HG02642 (cell line): ENCODE data around the gene SYMPK.
A peak's percentile ranks its signal among the peaks of the same experiment; 100 is the strongest.
"Not testable (repeated sequence)": the region's sequence is repeated elsewhere in the genome, so short reads cannot be mapped to it uniquely, and the experiment has no call there.

Experiments used
- ATAC-seq: cut with Tn5 transposase; IDR thresholded peaks from one replicate; pipeline ENCODE4 v1.9.1; 2021; ENCODE audit warnings: mild to moderate bottlenecking; ENCODE audit not compliant: unreplicated experiment, poor library complexity

The SYMPK gene

GRCh38 chr19:45872095-45872919, 9.4 kb upstream of the SYMPK start:
- no peak for ATAC-seq

DNA sequence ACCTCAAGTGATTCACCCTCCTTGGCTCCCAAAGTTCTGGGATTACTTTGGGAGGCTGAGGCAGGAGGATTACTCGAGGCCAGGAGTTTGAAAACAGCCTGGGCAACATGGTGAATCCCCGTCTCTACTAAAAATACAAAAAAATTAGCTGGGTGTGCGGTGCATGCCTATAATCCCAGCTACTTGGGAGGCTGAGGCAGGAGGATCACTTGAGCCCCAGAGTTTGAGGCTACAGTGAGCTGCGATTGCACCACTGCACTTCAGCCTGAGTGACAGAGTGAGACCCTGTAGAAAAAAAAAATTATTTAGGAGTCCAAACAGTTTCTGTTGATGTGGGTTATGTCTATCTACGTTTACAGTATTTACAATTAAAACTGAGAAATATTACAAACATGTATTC, 7.9 kb upstream of the SYMPK start:
- ATAC-seq: no peak

- not testable (repeated sequence) for ATAC-seq
Measured at GRCh38 chr19:45867241-45867640, 4.3 kb upstream of the SYMPK start.

GRCh38 chr19:45866400-45867176, 3.6 kb upstream of the SYMPK start:
- no peak for ATAC-seq

DNA sequence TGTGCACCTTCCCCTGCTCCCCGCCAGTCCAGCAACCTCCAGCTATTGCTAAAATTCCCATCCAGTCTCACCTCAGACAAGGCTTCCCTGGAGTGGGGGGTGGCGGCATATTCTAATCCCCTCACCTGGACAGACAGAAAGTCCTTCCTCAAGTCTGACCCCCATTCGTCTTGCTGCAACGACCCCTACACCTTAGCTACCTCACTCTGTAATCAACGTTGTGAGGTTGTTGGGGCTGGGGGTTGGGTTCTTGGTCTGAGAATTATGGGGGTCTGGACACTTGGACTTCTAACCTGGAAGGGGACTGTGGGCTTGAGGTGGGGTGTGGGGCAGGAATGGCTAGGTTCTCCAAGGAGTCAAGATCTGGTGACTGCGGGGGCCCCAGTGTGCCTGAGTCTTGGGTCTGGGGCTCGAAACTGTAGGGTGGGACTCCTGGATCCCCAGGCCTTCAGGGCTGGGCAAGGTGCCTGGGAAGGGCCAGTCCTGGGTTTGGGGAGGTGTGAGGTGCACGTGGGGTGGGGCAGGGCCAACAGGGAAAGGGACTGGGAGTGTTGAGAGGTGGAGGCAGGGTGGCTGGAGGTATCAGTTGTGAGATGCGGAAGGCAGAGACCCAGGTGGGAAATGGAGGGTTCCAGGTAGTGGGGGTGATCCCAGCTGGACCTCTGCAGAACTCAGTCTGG, 2.5 kb upstream of the SYMPK start:
- no peak for ATAC-seq

DNA sequence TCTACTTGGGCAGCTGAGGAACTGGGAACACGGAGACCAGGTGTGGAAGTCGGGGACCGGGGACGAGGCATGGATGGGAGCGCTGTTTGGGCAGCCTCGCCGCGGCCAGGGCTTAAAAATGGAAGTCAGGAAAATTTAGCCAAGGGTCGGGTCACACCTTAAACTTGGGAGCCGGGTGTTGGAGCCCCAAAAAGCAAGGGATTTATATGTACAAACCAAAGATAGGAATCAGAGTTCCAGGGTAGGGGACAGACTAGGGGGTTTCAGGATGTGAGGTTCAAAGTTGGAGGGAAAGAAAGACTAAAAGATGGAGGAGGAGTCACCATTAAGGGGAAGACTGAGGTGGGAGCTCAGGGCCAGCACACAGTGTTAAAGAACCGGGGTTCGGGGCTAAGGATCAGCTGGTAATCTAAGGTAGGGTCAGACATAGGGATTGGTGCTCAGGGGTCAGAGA, 1.7 kb upstream of the SYMPK start:
- no peak for ATAC-seq

GRCh38 chr19:45863840-45864628, 1.1 kb upstream of the SYMPK start, which contains the start of gene FOXA3:
Gene FOXA3 (plus strand): TSS chr19:45864326. CDS start chr19:45864457, 131 bp downstream.
- peak; percentile 34 for ATAC-seq

DNA sequence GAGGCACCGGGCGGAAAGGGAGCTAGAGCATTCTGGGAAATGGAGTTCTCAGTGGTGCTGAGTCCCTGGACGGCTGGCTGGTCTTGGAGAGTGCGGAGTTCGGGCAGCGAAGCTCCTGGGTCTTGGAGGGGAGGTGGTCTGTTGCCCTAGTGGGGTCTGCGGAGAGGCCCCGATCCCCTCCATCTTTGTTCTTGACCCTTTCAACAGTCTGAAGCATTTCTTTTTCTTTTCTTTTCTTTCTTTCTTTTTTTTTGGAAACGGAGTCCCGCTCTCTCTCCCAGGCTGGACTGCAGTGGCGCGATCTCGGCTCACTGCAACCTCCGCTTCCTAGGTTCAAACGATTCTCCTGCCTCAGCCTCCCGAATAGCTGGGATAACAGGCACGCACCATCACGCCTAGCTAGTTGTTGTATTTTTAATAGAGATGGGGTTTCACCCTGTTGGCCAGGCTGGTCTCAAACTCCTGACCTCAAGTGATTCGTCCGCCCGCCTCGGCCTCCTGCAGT, 440 bp upstream of the SYMPK start:
- ATAC-seq: no peak

DNA sequence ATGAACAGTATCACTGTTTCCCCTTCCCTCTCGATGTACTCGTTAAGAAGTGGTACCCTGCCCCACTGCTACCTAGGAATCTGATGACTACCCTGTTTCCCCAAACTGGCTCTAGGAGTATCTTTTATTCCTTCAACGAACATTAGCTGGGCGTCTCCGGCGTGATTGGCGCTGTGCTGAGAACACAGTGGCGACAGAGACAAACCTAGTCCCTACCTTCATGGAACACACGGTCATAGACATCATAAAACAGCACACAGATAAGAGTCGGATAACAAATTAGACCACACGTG, 730 bp downstream of the SYMPK start:
- ATAC-seq: no peak

DNA sequence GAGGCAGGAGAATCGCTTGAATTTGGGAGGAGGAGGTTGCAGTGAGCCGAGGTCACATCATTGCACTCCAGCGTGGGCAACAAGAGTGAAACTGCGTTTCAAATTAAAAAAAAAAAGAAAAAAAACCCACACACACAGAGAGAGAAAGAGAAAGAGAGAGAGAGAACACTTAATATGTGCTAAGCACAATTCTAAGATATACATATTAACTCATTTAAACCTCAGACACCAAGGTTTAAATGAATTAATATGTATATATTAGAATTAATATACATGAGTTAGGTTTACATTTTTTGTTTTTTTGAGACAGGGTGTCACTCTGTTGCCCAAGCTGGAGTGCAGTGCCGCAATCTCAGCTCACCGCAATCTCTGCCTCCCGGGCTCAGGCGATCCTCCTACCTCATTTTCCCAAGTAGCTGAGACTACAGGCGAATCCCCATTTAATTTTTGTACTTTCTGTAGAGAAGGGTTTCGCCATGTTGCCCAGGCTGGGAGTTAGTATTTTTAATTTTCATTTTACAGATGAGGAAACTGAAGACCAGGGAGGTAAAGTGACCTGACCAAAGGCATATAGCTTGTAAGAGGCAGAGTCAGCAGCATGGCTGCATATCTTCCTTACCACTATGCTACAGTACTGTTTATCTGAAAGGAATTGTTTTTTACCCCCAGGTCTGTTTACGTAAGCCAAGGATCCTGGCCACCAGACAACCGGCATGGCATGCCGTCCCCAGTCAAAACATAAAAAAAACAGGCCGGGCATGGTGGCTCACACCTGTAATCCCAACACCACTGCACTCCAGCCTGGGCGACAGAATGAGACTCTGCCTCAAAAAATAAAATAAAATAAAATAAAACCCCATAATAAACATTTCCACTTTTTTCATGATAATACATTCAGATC, 2.3 kb downstream of the SYMPK start:
- ATAC-seq: no peak

DNA sequence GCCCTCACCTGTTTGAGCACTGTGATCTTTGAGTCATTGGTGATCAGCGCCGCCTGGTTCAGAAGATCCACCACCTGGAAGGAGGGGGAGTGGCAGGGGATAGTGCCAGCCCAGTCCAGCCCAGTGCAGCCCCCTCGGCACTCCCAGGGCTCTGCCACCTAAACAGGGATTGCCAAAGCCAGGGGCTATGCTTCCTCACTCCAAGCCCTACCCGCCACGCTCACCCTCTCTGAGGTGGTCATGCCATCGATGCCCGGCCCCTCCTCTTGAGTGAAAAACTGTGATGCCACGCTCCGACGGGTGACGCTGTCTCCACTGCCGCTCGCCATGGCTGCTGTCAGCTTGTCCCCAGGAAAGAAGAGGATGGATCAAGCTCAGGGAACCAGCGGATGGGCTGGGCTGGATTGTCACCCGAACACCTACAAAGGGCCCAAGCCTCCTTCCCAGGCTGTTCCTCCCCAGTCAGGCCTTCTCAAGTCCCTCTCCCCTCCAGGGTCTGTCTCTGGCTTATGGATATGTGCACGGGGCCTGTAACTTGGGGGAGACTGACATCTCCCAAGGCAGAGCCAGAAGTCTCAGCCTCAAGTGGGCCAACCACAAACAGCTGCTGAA, 8.7 kb downstream of the SYMPK start:
- ATAC-seq: no peak

GRCh38 chr19:45852983-45853382, 10.0 kb downstream of the SYMPK start:
- no peak for ATAC-seq

DNA sequence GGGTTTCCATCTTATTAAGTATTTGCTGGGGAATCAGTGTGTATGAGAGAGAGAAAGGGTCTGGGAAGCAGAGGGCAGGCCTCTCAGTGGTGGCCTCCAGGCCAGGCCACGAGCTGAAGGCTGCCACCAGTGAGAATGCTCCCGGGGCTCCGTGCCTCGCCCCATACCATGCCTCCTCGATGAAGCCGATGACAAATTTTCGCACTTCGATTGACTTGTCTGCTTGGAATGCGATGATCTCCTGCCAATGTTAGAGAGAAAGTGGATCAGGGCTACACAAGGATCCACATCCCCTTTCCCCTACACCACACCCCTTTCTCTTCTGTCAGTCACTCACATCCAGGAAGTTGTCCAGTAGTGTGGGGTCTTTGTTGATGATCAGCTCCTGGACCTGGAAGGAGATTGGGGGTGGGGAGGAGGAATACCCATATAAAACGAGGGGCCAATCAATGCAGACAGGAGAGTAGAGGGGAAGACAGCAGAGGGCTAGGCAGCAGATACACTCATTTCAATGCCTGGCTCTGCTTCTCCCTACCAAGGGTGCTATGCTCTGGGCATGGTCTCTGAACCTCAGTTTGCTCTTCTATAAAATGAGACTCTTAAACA, 10.7 kb downstream of the SYMPK start:
- ATAC-seq: no peak

GRCh38 chr19:45848922-45849321, 14.0 kb downstream of the SYMPK start:
- ATAC-seq: no peak

GRCh38 chr19:45847663-45848062, 15.3 kb downstream of the SYMPK start:
- no peak for ATAC-seq

DNA sequence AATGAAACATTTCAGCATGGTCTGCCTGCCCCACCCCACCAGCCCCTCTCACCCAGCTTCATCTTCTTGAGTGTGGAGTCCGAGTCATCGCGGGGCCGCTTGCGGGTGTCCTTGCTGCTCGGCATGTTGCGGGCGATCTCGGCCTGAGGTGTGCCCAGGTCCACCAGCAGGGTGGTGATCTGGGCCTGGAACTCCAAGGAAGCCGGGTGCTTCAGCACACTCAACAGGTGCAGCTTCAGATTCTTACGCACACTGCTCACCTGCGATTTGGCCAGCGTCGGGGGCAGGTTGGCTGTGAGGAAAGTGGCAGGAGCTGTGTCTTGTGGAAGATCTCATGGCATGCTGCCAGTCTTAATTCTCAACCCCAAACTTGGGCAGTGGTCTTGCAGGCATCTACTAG, 20.7 kb downstream of the SYMPK start:
- ATAC-seq: no peak

DNA sequence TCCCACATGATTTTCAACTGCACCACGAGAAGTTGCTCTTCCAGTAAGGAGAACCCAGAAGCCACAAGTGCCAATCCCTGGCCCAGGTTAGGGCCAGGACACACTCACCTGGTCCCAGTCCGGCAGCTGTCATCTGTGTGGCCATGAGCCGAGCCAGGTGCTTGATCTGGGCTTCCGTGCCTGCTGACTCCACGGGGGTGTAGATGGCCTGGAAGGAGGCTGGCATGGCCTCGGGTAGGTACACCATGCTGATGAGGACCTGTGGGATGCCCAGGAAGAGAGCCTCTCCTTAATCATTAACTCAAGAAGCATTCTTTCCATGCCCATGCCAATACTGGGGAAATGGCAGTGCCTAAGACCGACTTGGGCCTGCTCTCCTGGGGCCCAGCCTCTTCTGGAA, 28.0 kb downstream of the SYMPK start:
- ATAC-seq: no peak

DNA sequence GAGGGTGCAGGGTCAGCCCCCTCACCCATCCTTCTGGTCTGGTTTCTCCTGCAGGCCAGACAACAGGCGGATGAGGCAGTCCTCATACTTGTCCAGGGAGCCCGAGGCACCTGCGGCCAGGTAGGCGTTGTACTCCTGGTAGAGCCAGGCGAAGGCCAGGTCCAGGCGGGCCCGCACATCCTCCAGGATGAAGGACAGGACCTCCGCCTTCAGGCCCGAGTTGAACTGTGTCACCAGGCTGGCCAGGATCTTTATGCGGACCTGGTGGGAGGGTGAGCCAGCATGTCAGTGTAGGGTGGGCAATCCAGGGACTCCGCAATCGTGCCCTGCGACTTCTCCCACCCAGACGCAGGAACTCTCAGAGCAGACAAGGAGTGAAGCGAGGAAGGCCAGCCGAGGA, 34.0 kb downstream of the SYMPK start:
- no peak for ATAC-seq
